ACHN (cell line): ENCODE measurements around the gene RIMS1.

Source experiments
- DNase-seq: peaks from one replicate; pipeline ENCODE4 v3.0.0-alpha.2; 2015
- in situ Hi-C: cut with HindIII; loops from 2 replicates; pipeline ENCODE4 v1.10.0; 2017; ENCODE audit warnings: low sequenced_read_pairs, low pct_ligation_motif_present, low pct_unique_long_range_greater_than_20kb

The RIMS1 gene

DNA sequence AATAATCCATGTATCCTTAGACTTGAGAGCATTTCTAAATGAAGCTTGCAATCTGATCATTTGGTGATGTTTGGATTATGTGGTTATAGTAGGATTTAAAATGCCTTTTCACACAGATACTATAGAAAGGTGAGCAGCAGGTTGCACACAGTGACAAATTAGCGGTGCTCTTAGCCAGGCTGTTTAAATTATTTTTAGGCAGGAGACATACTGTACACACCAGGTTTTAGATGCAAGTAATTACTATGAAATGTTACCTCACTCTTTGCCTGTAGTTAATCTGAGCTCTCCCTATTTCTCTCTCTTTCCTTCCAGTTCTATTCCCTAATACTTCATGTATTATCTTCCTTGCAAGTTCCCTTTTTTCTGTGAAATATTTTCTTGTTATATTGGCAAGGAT lies 191.7 kb downstream of the RIMS1 start:
- in situ Hi-C loops: no loop called here

DNA sequence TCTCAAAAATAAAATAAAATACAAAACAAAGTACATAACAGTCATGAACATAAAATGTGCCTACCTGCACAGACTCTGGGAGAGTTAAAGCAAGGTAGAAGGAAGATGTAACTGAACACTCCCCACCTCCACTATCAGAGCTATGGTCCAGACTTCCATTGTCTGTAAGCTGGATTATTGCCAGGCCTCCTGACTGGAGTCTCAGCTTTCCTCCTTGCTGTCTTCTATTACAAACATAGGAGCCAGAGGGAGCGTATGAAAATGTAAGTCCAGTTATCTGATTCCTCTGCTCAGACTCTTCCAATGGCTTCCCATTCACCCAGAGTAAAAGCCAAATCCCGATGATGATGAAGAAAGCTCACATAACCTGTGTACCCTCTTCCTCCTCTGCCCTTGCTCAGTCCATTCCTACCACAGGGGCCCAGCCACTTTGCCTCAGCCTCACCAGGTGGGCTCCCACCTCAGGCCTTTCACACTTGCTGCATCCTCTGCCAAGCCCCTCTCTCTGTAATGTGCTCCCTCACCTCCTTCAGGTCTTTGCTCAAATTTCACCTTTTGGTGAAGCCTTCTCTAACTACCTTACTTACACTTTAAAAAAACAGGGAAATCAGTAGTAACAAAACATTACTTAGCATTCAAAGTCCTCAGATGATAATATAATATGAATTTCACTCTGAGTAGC lies 194.1 kb downstream of the RIMS1 start:
- in situ Hi-C loops: no loop called here
- no peak for DNase-seq

More for the DNA sequence above, 191.7 kb downstream of the RIMS1 start:
- no peak for DNase-seq

DNA sequence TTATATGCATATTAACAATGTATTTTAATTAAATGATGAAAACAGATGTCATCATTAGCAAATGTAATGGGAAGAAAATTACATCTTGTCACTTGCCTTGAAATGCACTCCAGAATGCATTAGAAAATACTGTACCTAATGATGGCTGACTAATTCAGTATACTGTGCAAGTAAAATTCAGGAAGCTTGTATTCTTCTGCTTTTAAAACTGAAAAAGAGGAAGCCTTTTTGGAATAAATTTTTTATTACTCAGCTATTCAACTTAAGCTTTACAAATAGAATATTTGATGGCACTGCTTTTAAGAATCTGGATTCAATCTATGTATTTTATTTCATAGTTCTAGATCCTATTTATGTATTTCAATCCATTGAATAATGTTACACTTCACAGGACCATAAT lies 195.5 kb downstream of the RIMS1 start:
- in situ Hi-C loops: no loop called here
- no peak for DNase-seq

DNA sequence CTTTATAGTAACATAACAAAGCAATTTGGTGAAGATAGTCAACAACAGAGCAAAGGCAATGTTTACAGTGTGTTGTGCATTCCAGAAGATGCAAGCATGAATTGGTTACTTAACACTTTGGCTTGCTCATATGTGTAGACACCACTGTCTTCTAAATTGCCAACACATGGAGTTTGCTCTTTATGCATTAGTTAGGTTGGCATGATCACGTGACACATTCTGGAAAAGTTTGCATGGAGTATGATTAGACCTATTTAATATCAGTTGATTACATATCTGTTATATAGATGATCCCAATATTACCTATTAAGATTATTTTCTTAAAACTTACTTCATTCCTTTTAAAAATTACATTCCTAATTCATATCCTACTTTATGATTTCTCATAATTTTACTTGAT lies 197.6 kb downstream of the RIMS1 start:
- no peak for DNase-seq
- in situ Hi-C loops: no loop called here

DNA sequence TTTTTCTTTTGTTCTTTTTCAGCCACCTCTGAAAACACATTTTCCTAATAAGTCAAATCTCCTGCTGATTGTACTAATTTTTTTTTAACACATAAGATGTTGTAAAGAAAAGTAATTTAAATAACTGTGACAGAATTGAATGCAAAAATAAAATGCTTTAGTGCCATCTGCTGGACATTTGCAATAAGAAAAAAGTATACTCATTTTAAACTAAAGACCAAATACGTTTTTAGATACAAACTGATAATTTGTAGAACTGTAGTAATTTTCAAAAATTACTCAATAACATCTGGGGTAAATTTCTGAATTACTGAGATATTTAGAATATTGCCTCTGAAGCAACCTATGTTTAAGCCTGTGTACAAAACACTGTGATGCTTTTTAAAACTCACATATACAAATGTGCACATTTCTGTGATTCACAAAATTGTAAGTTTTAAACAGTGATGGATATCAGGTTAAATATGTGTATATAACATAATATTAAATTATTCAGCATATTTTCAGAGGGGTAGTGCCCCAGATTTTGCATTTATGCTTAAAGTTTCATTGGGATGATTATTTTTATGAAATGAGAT lies 198.7 kb downstream of the RIMS1 start:
- in situ Hi-C loops: no loop called here
- peak; percentile 19 for DNase-seq

DNA sequence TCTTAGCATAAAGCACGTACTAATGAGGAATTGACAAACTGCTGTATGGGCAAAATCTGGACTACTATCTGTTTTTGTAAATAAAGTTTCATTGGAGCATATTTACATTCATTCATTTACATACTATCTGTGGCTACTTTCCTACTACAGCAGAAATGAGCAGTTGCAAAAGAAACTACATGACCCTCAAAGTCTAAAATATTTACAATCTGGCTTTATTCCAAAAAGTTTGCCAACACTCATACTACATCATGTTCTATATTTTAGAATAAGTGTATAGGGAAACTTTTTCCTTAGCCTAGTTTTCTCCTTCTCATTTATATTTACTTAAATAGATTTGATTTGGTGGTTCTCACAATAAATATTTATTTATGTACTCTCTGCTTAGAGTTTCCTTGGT lies 208.2 kb downstream of the RIMS1 start:
- in situ Hi-C loops: no loop called here
- DNase-seq: no peak

DNA sequence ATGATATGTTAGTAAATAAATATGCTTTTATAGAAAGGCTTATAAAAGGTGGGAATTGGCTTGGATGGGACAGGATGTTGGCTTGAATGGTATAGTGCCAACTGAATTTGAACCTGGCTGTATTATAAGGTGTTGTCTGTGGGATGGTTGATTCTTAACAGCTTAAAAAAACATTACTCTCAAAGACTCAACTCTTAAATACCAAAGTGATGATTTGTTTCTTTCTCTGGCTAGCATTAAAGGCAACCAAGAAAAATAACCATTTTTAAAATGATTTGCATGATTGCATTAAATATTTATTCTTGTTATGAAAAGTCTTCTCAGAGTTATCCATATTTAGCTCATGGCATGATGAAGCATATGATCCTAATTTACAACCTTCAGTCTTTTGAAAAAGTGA lies 216.2 kb downstream of the RIMS1 start:
- in situ Hi-C loops: no loop called here
- DNase-seq: no peak

DNA sequence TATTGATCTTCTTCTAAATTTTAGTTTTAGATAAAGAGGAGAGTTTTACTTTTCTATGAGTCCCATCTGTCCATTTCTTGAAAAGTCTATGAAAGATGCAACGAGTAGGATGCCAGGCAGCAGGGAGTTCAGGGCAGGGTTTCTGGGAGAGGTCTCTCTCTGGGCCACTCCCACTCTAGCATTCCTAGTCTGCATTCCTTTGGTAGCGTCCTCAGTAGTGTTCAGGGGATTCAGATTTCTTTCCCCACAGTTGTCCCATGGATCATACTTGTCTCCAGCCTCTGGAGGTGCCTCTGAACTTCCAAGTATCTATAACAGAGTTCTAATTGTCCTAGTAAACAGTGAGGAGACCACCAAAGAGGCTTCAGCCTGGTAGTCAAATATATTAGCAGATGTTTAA lies 225.3 kb downstream of the RIMS1 start:
- in situ Hi-C loops: no loop called here
- DNase-seq: no peak

DNA sequence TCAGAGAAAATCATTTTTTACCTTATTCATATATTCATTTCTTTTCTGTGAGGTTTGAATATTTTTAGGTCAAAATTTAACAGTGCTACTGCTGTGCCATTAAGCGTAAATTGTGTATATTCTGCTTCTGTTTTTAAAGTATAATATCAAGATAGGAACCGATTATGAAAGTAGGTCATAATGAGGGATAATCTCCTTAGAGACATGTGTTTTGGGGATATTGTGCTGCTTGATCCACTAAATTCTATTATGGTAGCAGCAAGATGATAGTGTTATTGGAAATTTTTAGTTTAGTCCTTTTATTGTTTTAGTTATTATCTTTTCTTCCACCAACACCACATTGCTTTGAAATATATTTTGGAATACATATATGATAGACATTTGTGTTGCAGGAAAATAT lies 244.0 kb downstream of the RIMS1 start:
- in situ Hi-C loops: no loop called here
- no peak for DNase-seq

DNA sequence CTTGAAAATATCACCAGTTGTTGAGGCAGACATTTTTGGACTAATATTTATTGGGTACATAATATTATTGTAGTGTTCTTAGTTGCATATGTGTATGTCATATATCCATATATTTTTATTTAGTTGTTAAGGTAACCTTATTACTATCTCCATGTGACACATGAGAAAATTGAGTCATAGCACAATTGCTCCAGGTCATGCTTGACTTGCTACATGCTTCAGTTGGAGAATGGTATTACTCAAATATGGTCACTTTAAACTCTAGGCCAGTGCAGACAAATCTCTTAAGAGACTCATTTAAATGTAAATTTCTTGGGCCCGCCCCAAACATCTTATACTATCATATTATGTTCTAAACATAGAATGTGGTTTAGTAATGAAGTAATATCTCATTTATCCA lies 246.1 kb downstream of the RIMS1 start:
- in situ Hi-C loops: no loop called here
- peak; percentile 23 for DNase-seq

DNA sequence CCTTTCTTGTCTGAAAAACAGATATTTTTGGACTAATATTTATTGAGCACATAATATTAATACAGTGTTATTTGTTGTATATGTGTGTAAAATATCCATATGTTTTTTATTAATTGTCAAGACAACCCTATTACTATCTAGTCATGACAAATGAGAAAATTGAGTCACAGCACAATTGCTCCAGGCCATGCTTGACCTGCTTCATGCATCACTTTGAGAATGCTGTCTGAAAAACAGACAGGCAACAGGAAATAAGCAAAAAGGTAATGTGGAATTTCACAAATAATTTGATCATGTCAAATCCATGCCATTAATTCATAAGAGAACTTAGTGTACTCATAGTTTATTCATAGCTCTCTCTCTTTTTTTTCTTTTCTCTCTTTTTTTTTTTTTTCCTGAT lies 246.5 kb downstream of the RIMS1 start:
- DNase-seq: no peak
- in situ Hi-C loops: no loop called here

DNA sequence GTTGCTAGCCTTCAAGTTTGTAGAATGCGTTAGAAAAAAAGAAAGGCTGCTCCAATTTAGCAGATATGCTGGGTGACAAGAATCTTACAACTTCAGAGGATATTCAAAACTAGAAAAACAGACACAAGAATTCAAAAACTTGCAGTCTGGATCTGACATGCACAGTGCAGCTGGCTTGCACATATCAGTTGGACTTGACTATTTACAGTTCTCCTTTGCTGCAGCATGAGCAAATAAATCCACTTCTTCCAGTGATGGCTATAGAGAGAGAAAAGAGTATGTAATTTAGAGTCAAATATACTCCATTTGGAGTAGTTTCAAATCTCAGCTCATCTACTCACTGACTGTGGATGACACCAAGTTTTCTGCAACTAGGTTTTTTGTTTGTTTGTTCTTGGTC lies 247.0 kb downstream of the RIMS1 start:
- in situ Hi-C loops: no loop called here

DNA sequence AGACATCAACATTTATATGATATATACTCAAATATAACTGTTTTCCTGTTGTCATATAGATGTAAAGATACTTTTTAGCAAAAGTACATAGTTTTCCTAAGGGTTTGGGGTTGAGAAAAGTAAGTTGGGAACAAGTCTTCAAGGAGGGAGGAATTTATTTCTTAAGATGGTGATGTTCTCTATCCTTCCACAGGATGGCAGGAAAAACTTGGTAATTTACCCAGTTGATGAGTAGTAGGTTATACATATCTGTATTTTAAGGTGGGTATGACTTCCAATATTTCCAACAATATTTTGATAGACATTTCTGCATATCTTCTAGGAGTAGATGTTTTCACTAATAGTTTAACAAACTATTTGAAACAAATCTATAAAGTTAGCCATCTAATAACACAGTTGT lies 254.4 kb downstream of the RIMS1 start:
- DNase-seq: peak; percentile 7
- in situ Hi-C loops: no loop called here

More for the DNA sequence above, 247.0 kb downstream of the RIMS1 start:
- no peak for DNase-seq

DNA sequence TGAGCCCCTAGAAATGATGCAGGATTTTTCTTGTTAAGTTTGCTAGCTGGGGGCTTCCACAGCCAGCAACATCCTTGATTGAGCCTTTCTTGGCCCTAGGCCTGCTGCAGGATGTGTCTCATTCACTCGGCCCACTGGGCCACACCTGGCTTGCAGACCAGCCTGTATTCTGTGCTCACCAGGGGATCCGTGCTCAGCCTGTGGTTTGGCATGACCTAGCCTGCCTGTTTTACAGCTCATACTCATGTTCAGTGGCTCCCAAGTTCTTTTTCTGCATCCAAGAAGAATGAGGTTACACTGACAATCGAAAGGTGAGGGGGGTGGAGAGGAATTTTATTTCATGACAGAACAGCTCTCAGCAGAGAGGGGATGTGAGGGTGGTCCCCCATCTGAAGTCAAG lies 263.4 kb downstream of the RIMS1 start:
- in situ Hi-C loops: no loop called here

DNA sequence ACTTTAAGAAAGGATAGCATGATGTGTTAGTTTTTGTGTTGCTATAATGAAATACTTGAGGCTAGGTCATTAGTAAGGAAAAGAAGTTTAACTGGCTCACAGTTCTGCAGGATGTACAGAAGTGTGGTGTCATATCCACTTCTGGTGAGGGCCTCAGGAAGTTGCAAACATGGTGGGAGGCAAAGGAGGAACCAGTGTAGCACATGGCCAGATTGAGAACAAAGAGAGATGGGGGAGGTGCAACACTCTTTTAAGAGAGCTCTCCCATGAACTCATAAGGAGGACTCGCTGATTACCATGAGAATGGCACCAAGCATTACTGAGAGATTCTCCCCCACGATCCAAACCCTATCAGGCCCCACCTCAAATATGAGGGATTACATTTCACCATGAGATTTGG lies 265.4 kb downstream of the RIMS1 start:
- in situ Hi-C loops: no loop called here
- no peak for DNase-seq

More for the DNA sequence above, 263.4 kb downstream of the RIMS1 start:
- no peak for DNase-seq

DNA sequence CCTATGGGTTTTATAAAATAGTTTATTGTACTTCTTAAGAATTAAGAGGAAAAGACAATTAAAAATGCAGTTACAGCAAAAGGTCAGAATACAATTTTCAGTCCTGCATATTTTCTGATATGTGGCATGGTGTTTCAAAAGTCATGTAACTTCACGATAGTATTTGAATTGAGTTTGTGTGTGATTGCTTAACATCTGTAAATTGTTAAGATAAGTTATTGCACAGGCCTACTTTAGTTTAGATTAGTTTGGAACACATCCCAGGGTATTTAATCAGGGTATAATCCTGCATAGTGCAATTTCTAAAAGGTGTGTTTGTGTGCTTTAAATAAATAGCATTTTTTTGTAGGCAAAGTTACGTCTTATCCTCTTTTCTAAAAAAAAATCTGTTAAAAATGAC lies 289.6 kb downstream of the RIMS1 start:
- DNase-seq: no peak
- in situ Hi-C loops: no loop called here

DNA sequence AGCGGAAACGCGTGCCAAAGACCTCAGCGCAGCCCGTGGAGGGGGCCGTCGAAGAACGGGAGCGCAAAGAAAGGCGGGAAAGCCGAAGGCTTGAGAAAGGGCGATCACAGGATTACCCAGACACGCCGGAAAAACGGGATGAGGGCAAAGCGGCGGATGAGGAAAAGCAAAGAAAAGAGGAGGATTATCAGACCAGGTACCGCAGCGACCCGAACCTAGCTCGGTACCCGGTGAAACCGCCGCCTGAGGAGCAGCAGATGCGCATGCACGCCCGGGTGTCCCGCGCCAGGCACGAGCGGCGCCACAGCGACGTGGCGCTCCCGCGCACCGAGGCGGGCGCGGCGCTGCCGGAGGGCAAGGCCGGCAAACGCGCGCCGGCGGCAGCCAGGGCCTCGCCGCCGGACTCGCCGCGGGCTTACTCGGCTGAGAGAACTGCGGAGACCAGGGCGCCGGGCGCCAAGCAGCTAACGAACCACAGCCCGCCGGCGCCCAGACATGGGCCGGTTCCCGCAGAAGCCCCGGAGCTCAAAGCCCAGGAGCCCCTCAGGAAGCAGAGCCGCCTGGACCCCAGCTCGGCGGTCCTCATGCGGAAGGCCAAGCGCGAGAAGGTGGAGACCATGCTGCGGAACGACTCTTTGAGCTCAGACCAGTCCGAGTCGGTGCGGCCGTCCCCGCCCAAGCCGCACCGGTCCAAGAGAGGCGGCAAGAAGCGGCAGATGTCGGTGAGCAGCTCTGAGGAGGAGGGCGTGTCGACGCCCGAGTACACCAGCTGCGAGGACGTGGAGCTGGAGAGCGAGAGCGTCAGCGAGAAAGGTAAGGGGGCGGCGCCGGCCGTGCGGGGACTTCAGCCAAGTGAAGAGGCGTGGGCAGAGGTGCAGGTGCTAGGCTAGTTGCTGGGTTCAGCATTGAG lies 296.2 kb downstream of the RIMS1 start:
- DNase-seq: no peak

DNA sequence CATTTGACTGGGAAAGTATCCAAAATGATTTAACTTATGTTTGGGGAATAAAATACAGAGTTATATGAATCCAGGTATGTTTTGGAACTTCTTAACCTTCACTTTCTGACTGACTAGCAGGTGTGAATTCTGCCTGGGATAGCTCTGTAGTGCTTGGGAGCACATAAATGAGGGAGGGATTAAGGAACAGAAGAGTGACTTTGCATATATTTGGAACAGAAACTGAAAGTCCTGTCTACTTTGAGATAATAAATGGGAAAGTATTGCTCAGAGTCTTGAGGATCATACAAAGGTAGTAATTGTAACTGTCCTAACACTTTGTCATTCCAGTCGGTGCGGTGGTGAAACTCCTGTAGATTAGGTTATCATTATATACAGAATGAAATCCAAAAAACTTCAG lies 317.6 kb downstream of the RIMS1 start:
- in situ Hi-C loops: no loop called here
- no peak for DNase-seq

More for the DNA sequence above, 296.2 kb downstream of the RIMS1 start:
- in situ Hi-C loops: no loop called here

DNA sequence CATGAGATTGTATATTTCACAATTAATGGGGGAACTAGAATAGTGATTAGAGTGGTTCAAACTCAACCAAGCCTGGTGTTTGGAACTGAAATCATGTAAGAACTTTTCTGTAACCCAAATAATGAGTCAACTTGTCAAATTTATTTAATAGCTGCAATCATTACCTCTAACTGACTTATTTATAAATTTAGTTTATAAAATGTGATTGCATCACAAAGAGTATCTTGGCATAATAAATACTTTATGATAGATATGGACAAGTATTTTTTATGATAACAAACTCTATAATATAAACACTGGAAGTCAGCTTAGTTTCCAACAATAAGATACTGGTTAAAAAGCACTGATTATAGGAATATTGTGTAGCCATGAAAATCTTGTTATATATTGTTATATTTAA lies 319.1 kb downstream of the RIMS1 start:
- in situ Hi-C loops: no loop called here
- DNase-seq: no peak

DNA sequence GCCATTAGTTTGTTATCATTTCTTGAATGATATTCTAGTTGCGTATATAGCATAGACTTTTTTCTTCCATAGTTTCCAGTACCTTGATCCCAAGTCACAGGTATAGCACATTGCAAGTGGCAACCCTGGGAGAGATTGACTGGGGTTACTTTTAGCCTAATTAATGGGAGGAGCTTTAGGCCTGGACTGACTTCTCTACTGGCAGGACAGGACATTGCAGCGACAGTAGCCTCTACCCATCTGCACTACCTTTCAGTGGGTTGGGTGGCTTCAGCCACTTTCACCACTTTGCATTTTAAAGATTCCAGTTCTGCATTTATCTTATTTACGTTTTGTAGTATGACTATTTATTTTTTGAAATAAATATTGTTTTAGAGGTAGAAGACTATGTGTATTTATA lies 320.3 kb downstream of the RIMS1 start:
- in situ Hi-C loops: no loop called here

More for the DNA sequence above, 320.3 kb downstream of the RIMS1 start:
- no peak for DNase-seq
